ENCODE measurements around the gene KCNQ1. TPM values are rescaled to one million over a fixed set of nuclear protein-coding genes. Genes with fewer than 3 reads are reported as not detected.

Gene KCNQ1
- total RNA-seq, 1 donor from 2014 or later = 2.7 TPM

DNA sequence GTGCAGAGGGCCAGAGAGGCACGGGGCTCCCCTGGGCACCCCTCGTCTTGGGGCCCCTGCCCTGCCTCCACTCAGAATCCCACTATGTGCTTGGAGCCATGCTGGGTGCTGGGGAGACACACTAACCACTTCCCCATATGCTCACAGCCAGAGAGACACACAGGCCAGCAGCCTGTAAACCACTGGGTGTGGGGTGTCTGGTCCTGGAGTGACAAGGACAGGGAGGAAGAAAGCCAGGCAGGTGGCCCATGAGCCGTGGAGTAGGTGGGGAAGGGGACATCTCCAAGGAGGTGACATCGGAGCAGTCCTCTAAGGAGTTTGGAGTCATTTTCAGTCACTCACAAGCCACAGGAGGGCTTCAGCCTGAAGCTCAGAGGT, 381.9 kb downstream of the KCNQ1 start:
- Histone ChIP-seq H3K27ac (peak overlapping the region; percentile 88), H3K4me3 (peak overlapping the region in 1 of 2 donors; percentile 38), H3K36me3 (no peaks in the 10 kb centered on the region), H3K9me3 (no peaks in the 10 kb centered on the region), H3K27me3 (no peaks in the 10 kb centered on the region), H3K4me1 (peaks cover 26% of the 10 kb centered on the region)
- no peak for TF ChIP-seq POLR2AphosphoS5 (IDR thresholded peaks at IDR 0.05; ENCODE audit: insufficient read depth in 1 of 2, low read depth in 1 of 2)
- no peak for TF ChIP-seq POLR2A (IDR thresholded peaks at IDR 0.05)
- TF ChIP-seq, protein P1, sequence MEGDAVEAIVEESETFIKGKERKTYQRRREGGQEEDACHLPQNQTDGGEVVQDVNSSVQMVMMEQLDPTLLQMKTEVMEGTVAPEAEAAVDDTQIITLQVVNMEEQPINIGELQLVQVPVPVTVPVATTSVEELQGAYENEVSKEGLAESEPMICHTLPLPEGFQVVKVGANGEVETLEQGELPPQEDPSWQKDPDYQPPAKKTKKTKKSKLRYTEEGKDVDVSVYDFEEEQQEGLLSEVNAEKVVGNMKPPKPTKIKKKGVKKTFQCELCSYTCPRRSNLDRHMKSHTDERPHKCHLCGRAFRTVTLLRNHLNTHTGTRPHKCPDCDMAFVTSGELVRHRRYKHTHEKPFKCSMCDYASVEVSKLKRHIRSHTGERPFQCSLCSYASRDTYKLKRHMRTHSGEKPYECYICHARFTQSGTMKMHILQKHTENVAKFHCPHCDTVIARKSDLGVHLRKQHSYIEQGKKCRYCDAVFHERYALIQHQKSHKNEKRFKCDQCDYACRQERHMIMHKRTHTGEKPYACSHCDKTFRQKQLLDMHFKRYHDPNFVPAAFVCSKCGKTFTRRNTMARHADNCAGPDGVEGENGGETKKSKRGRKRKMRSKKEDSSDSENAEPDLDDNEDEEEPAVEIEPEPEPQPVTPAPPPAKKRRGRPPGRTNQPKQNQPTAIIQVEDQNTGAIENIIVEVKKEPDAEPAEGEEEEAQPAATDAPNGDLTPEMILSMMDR (IDR thresholded peaks at IDR 0.05) = no peak
- intact Hi-C loops (cut with DNase I) = loop anchor here (1.0 kb wide), 1 partner anchor 60 kb away; no protein-coding TSS in a partner anchor
- DNase-seq (ENCODE audit: extremely low spot score in 2 of 2) = no peak

DNA sequence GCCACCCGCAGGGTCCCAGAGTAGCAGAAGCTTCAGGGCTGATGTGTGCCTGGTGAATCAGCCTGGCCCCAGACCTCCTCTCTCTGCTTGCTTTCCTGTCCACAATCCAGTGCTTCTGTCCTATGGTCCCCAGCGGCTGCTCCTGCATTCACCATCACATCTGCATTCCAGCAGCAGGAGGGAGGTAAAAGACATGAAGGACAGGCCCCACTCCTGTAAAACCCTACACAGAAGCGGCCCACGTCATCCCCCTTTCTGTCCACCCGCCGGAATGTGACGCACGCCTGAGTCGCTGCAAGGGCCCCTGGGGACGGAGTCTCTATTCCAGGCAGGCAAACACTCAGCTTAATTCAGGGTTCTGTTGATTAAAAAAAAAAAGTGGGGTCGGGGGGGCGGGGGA, 382.4 kb downstream of the KCNQ1 start:
- H3K9me3 ChIP-seq = no peaks in the 10 kb centered on the region
- intact Hi-C loops (cut with DNase I) = no loop called here
- no peak for DNase-seq (ENCODE audit: extremely low spot score in 2 of 2)
- H3K27me3 ChIP-seq = no peaks in the 10 kb centered on the region
- no peak overlapping the region for H3K4me3 ChIP-seq
- H3K36me3 ChIP-seq = no peaks in the 10 kb centered on the region
- peaks cover 26% of the 10 kb centered on the region for H3K4me1 ChIP-seq
- peak overlapping the region; percentile 88 for H3K27ac ChIP-seq
- TF ChIP-seq, protein P1 (IDR thresholded peaks at IDR 0.05) = no peak
- no peak for TF ChIP-seq POLR2AphosphoS5 (IDR thresholded peaks at IDR 0.05; ENCODE audit: insufficient read depth in 1 of 2, low read depth in 1 of 2)
- TF ChIP-seq POLR2A (IDR thresholded peaks at IDR 0.05) = no peak

- intact Hi-C loops (cut with DNase I) = no loop called here
- no peak for DNase-seq (ENCODE audit: extremely low spot score in 2 of 2)
- Histone ChIP-seq H3K4me3 (no peak overlapping the region), H3K36me3 (no peaks in the 10 kb centered on the region), H3K9me3 (no peaks in the 10 kb centered on the region), H3K4me1 (peaks cover 26% of the 10 kb centered on the region), H3K27me3 (no peaks in the 10 kb centered on the region), H3K27ac (no peak overlapping the region)
- TF ChIP-seq POLR2AphosphoS5 (IDR thresholded peaks at IDR 0.05; ENCODE audit: insufficient read depth in 1 of 2, low read depth in 1 of 2) (no peak), POLR2A (IDR thresholded peaks at IDR 0.05) (no peak)
- TF ChIP-seq, protein P1 (IDR thresholded peaks at IDR 0.05) = no peak
Observed at GRCh38 chr11:2827792-2828191, 383.0 kb downstream of the KCNQ1 start.

DNA sequence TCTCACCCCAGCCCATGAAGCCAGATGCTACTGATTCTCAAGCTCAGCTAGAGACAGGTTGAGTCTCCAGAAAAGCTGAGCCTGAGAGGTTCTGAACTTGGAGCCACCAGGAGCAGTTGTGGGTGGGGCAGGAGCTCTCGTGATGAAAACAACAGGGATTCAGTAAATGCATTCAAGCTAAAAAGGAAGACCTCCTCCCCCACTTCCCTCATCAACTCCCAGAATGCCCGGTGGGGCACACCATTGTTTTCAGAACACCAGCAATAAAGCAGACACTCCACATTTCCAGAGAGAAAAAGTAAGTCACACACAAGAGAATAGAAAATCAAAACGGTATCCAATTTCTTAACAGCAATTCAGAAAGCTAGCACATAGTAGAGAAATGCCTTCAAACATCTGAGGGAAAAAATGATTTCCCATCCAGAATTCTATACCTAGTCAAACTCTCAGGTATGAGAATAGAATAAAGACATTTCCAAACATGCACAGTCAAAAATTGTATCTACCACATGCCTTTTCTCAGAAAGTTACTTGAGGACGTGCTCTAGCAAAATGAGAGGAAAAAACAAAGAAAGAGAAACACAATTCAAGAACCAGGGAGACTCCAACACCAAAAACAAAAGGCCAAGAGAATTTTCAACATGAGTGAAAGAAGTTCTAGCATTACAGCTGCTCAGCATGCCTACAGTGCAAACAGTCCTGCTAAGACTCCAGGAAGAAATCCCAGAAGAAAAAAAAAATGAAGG, 383.9 kb downstream of the KCNQ1 start:
- Histone ChIP-seq H3K27me3 (no peaks in the 10 kb centered on the region), H3K4me1 (peaks cover 26% of the 10 kb centered on the region), H3K4me3 (no peak overlapping the region), H3K36me3 (no peaks in the 10 kb centered on the region), H3K27ac (no peak overlapping the region), H3K9me3 (no peaks in the 10 kb centered on the region)
- intact Hi-C loops (cut with DNase I) = no loop called here
- no peak for DNase-seq (ENCODE audit: extremely low spot score in 2 of 2)
- TF ChIP-seq POLR2A (IDR thresholded peaks at IDR 0.05) = no peak
- TF ChIP-seq POLR2AphosphoS5 (IDR thresholded peaks at IDR 0.05; ENCODE audit: insufficient read depth in 1 of 2, low read depth in 1 of 2) = no peak
- TF ChIP-seq, protein P1 (IDR thresholded peaks at IDR 0.05) = no peak
